Vagina (tissue), 2 donors: ENCODE data around the gene IPMK. TPM values are rescaled to one million over a fixed set of nuclear protein-coding genes. Genes with fewer than 3 reads are reported as not detected.
"Not testable (repeated sequence)": the region's sequence is repeated elsewhere in the genome, so short reads cannot be mapped to it uniquely, and the experiment has no call there.

Experiments used
- DNase-seq, 2 donors: peaks; one replicate each; pipeline ENCODE4 v3.0.0-alpha.2; 2017; ENCODE audit errors: extremely low spot score in 2 of 2
- H3K27ac ChIP-seq: fragments of 200-600 bp; sonication (generic); one replicate; pipeline ENCODE4 v1.5.1; 2019
- H3K27me3 ChIP-seq: fragments of 200-600 bp; sonication (generic); one replicate; pipeline ENCODE4 v1.5.1; 2019
- H3K36me3 ChIP-seq, 2 donors: fragments of 200-600 bp; sonication (generic); one replicate each; pipeline ENCODE4 v1.5.1; 2017 to 2019
- H3K4me1 ChIP-seq: fragments of 200-600 bp; sonication (generic); one replicate; pipeline ENCODE4 v1.5.1; 2019
- H3K4me3 ChIP-seq, 2 donors: fragments of 200-600 bp; sonication (generic); 1 replicate in 1 of 2; 2 replicates in 1 of 2; pipeline ENCODE4 v1.5.1; 2016 to 2019
- H3K9me3 ChIP-seq: fragments of 200-600 bp; sonication (generic); one replicate; pipeline ENCODE4 v1.5.1; 2019
- POLR2A ChIP-seq, 2 donors: fragments of 450-650 bp; IDR thresholded peaks; one replicate each; pipeline ENCODE4 v1.6.1; 2017; ENCODE audit warnings: antibody characterized with exemption in 2 of 2, mild to moderate bottlenecking in 2 of 2, moderate library complexity in 2 of 2
- POLR2AphosphoS5 ChIP-seq, 2 donors: sonication (generic); formaldehyde crosslinking; IDR thresholded peaks; one replicate each; pipeline ENCODE4 v1.9.0; 2017; ENCODE audit warnings: antibody characterized with exemption in 2 of 2, mild to moderate bottlenecking in 2 of 2, low read depth in 1 of 2; ENCODE audit not compliant: insufficient read depth in 1 of 2
- intact Hi-C: fragments of 100-400 bp; cut with DNase I; formaldehyde crosslinking; loops from one replicate; pipeline ENCODE4 v1.15.1; 2023
- total RNA-seq: library from RNA; depleted of rRNA; stranded (reverse); fragments of >200 nt; gene quantifications from one replicate; pipeline ENCODE4 v1.2.3, GENCODE V29; 2016
- TF ChIP-seq, protein P1 (sequence below), 3 experiments: fragments of 450-650 bp in 2 of 3; fragments of 200-600 bp in 1 of 3; sonication (generic) in 1 of 3; IDR thresholded peaks; one replicate each; pipeline ENCODE4 v1.5.1; 2017 to 2019; ENCODE audit warnings: antibody characterized with exemption in 3 of 3, mild to moderate bottlenecking in 2 of 3, moderate library complexity in 2 of 3

IPMK gene
- total RNA-seq, 1 donor from 2014 or later: 6.1 TPM

DNA sequence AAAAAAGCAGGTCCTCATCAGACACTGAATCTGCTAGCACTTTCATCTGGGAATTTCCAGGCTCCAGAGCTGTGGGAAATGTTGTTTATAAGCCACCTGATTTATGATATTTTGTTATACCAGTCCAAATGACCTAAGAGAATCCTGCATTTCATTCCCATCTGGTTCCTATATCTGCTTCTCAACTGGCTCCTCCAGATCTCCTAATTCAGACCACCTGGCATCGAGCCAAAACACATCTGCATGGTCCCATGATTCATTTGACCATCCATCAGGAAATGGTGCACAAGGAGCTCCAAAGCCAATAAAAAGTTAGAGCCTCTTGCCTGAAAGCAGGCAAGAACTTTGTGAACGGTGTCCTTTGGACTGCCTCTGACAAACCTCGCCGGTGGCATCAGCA, 108.9 kb downstream of the IPMK start:
- TF ChIP-seq POLR2A (IDR thresholded peaks at IDR 0.05): no peak
- TF ChIP-seq POLR2AphosphoS5 (IDR thresholded peaks at IDR 0.05; ENCODE audit: insufficient read depth in 1 of 2, low read depth in 1 of 2): no peak
- TF ChIP-seq, protein P1, sequence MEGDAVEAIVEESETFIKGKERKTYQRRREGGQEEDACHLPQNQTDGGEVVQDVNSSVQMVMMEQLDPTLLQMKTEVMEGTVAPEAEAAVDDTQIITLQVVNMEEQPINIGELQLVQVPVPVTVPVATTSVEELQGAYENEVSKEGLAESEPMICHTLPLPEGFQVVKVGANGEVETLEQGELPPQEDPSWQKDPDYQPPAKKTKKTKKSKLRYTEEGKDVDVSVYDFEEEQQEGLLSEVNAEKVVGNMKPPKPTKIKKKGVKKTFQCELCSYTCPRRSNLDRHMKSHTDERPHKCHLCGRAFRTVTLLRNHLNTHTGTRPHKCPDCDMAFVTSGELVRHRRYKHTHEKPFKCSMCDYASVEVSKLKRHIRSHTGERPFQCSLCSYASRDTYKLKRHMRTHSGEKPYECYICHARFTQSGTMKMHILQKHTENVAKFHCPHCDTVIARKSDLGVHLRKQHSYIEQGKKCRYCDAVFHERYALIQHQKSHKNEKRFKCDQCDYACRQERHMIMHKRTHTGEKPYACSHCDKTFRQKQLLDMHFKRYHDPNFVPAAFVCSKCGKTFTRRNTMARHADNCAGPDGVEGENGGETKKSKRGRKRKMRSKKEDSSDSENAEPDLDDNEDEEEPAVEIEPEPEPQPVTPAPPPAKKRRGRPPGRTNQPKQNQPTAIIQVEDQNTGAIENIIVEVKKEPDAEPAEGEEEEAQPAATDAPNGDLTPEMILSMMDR (IDR thresholded peaks at IDR 0.05): no peak
- Histone ChIP-seq H3K27ac (no peak overlapping the region), H3K36me3 (no peaks in the 10 kb centered on the region), H3K4me1 (no peaks in the 10 kb centered on the region), H3K4me3 (no peak overlapping the region), H3K27me3 (no peaks in the 10 kb centered on the region), H3K9me3 (no peaks in the 10 kb centered on the region)
- intact Hi-C loops: no loop called here
- DNase-seq: no peak

DNA sequence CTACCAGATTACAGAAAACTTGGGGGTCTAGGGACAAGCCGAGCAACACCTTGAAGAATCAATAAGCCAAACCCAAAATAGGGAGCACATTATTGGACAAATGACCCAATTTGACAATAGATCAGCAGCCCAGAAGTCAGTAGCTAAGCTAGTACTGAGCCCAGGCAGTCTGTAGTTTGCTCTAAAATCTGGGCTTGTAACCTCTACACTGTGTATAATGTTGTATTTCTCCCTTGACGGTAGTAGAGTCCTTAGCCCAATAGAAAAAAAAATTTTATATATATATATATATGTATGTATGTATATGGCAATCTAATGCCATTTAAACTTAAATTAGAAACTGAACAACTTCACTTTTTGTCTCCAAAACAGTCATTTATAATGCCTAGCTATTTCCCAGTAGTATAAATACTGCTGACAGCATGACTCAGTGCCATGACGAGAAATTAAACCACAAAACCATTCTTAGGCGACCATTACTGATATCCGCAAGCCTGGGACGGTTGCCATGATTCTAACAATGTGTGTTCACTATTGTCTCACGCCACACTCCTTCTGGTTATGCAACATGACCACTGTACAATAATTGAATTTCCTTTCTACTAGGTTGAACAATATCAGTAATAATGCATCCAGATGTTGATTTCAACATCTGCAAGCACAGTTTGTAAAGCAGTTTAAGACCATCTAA, 110.5 kb downstream of the IPMK start:
- no peak for DNase-seq

DNA sequence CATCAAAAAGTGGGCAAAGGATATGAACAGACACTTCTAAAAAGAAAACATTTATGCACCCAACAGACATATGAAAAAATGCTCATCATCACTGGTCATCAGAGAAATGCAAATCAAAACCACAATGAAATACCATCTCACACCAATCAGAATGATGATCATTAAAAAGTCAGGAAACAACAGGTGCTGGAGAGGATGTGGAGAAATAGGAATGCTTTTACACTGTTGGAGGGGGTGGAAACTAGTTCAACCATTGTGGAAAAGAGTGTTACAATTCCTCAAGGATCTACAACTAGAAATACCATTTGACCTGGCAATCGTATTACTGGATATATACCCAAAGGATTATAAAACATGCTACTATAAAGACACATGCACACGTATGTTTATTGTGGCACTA, 111.8 kb downstream of the IPMK start:
- H3K27ac ChIP-seq, H3K36me3 ChIP-seq, H3K4me1 ChIP-seq, H3K9me3 ChIP-seq, DNase-seq, H3K4me3 ChIP-seq, intact Hi-C loops, H3K27me3 ChIP-seq: not testable (repeated sequence)

More for the DNA sequence above, 110.5 kb downstream of the IPMK start:
- Histone ChIP-seq H3K27me3 (no peaks in the 10 kb centered on the region), H3K27ac (no peak overlapping the region), H3K4me1 (no peaks in the 10 kb centered on the region), H3K4me3 (no peak overlapping the region), H3K9me3 (no peaks in the 10 kb centered on the region), H3K36me3 (no peaks in the 10 kb centered on the region)
- intact Hi-C loops: no loop called here
- TF ChIP-seq, protein P1 (IDR thresholded peaks at IDR 0.05): no peak
- no peak for TF ChIP-seq POLR2A (IDR thresholded peaks at IDR 0.05)
- TF ChIP-seq POLR2AphosphoS5 (IDR thresholded peaks at IDR 0.05; ENCODE audit: insufficient read depth in 1 of 2, low read depth in 1 of 2): no peak

DNA sequence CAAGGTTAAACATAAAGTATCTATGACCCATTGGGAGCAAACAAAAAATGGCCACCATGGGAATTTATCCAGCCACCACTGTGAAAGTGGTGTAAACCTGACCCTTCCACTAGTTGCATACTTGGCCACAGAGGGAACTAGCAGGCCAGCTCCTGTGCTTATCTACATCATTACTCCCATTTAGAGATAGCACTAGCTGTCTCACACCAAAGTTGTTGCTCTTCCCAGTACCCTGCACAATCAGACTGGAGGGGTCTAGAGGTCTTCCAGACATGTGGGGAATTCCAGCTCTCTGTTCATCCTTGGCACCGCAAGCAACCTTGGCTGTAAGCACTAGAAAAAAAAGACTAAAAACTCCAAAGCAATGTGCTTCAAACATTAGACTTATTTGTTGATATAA, 113.9 kb downstream of the IPMK start:
- Histone ChIP-seq H3K36me3 (no peaks in the 10 kb centered on the region), H3K4me3 (no peak overlapping the region), H3K27ac (no peak overlapping the region), H3K9me3 (no peaks in the 10 kb centered on the region), H3K27me3 (no peaks in the 10 kb centered on the region), H3K4me1 (no peaks in the 10 kb centered on the region)
- TF ChIP-seq, protein P1 (IDR thresholded peaks at IDR 0.05): no peak
- TF ChIP-seq POLR2A (IDR thresholded peaks at IDR 0.05) (no peak), POLR2AphosphoS5 (IDR thresholded peaks at IDR 0.05; ENCODE audit: insufficient read depth in 1 of 2, low read depth in 1 of 2) (no peak)
- no peak for DNase-seq
- intact Hi-C loops: no loop called here

DNA sequence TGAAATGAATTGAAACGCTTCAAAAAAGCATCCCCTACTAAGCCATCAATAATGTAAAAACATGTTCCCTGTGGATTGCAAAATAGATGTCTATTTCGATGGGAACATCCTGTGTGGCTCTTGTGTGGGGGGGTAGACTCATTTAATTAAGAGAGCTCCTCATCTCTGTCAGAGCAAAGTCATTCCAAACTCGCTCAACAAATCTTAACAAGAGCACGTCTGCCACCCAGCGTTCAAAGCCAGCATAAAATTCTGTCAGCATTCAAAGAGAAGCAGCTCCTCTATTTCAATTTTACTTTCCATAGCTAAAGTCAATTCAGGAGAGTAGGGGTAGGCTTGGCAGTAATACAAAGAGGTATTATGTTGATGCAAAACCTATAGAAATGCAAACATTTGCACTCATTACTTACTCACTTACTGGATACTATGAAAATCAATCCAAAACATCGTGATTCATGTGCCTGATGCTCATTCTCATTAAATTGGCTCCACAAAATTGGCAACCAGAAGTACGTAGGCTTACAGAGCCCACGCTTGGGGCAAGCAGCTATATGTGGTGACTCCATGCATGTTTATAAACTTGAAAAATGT, 114.9 kb downstream of the IPMK start:
- H3K9me3 ChIP-seq: no peaks in the 10 kb centered on the region
- TF ChIP-seq, protein P1 (IDR thresholded peaks at IDR 0.05): peak in 2 of 3 experiments; percentile 10 to 15
- no peak for TF ChIP-seq POLR2A (IDR thresholded peaks at IDR 0.05)
- H3K36me3 ChIP-seq: no peaks in the 10 kb centered on the region
- no peak for DNase-seq
- intact Hi-C loops: no loop called here
- no peaks in the 10 kb centered on the region for H3K4me1 ChIP-seq
- H3K27ac ChIP-seq: no peak overlapping the region
- H3K4me3 ChIP-seq: no peak overlapping the region
- no peaks in the 10 kb centered on the region for H3K27me3 ChIP-seq
